ENCODE measurements around the gene RBM20.

The RBM20 gene

DNA sequence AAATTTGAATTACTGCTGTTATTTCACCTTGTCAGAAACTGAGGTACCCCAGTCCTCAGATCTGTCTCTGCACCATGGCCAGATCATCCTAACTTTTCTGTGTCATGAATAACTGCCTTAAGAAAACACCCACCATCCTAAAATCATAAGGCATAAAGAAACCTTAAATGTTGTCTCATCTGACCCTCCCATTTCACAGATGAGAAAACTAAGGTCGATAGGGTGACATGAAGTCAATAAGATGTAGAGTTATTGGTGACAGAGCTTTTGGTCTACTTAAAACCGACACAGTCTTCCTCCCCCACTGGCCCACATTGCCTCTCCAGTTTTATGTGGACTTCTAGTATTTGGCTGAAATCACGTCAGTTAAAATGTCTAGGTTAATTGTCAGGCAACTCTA, 126.1 kb downstream of the RBM20 start:
- no peak for DNase-seq (ENCODE audit: low read depth in 1 of 2, low spot score in 1 of 2)
- Histone ChIP-seq H3K27ac (replicated peaks) (no peak overlapping the region), H3K4me3 (replicated peaks; ENCODE audit: insufficient read depth, low read length) (no peak overlapping the region), H3K27me3 (ENCODE audit: insufficient read depth, poor library complexity, severe bottlenecking) (no peaks in the 10 kb centered on the region)
- TF ChIP-seq GABPA (IDR thresholded peaks at IDR 0.05; ENCODE audit: low read depth) = no peak
- TF ChIP-seq, protein P1, sequence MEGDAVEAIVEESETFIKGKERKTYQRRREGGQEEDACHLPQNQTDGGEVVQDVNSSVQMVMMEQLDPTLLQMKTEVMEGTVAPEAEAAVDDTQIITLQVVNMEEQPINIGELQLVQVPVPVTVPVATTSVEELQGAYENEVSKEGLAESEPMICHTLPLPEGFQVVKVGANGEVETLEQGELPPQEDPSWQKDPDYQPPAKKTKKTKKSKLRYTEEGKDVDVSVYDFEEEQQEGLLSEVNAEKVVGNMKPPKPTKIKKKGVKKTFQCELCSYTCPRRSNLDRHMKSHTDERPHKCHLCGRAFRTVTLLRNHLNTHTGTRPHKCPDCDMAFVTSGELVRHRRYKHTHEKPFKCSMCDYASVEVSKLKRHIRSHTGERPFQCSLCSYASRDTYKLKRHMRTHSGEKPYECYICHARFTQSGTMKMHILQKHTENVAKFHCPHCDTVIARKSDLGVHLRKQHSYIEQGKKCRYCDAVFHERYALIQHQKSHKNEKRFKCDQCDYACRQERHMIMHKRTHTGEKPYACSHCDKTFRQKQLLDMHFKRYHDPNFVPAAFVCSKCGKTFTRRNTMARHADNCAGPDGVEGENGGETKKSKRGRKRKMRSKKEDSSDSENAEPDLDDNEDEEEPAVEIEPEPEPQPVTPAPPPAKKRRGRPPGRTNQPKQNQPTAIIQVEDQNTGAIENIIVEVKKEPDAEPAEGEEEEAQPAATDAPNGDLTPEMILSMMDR (IDR thresholded peaks at IDR 0.05; ENCODE audit: insufficient read depth, low read length) = no peak
- no peak for TF ChIP-seq POLR2AphosphoS5 (IDR thresholded peaks at IDR 0.05; ENCODE audit: low read depth)
- no peak for TF ChIP-seq SPI1 (IDR thresholded peaks at IDR 0.05; ENCODE audit: borderline replicate concordance, low read depth)
- TF ChIP-seq, protein P2, sequence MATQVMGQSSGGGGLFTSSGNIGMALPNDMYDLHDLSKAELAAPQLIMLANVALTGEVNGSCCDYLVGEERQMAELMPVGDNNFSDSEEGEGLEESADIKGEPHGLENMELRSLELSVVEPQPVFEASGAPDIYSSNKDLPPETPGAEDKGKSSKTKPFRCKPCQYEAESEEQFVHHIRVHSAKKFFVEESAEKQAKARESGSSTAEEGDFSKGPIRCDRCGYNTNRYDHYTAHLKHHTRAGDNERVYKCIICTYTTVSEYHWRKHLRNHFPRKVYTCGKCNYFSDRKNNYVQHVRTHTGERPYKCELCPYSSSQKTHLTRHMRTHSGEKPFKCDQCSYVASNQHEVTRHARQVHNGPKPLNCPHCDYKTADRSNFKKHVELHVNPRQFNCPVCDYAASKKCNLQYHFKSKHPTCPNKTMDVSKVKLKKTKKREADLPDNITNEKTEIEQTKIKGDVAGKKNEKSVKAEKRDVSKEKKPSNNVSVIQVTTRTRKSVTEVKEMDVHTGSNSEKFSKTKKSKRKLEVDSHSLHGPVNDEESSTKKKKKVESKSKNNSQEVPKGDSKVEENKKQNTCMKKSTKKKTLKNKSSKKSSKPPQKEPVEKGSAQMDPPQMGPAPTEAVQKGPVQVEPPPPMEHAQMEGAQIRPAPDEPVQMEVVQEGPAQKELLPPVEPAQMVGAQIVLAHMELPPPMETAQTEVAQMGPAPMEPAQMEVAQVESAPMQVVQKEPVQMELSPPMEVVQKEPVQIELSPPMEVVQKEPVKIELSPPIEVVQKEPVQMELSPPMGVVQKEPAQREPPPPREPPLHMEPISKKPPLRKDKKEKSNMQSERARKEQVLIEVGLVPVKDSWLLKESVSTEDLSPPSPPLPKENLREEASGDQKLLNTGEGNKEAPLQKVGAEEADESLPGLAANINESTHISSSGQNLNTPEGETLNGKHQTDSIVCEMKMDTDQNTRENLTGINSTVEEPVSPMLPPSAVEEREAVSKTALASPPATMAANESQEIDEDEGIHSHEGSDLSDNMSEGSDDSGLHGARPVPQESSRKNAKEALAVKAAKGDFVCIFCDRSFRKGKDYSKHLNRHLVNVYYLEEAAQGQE (IDR thresholded peaks at IDR 0.05; ENCODE audit: insufficient replicate concordance, low read depth) = no peak

DNA sequence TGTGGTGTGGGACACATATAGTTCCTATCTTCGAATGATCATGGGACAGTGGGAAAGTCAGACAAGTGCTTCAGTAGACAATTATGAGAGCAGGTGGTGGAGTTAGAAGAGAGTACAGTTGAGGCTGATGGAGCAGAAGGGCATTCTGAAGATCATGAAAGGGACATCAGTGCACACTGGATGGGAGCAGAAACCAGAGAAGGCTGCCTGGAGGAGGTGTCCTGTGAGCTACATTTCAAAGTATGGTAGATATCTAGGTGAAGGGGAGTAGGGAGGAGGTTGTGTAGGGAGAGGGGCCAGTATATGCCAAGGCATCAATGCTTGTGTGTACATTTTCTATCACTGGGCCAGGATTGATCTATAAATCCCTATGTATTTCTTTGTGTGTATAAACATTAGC, 127.3 kb downstream of the RBM20 start:
- no peaks in the 10 kb centered on the region for H3K27me3 ChIP-seq (ENCODE audit: insufficient read depth, poor library complexity, severe bottlenecking)
- no peak for DNase-seq (ENCODE audit: low read depth in 1 of 2, low spot score in 1 of 2)
- no peak for TF ChIP-seq POLR2AphosphoS5 (IDR thresholded peaks at IDR 0.05; ENCODE audit: low read depth)
- TF ChIP-seq, protein P2 (IDR thresholded peaks at IDR 0.05; ENCODE audit: insufficient replicate concordance, low read depth) = no peak
- no peak for TF ChIP-seq GABPA (IDR thresholded peaks at IDR 0.05; ENCODE audit: low read depth)
- TF ChIP-seq, protein P1 (IDR thresholded peaks at IDR 0.05; ENCODE audit: insufficient read depth, low read length) = no peak
- no peak for TF ChIP-seq SPI1 (IDR thresholded peaks at IDR 0.05; ENCODE audit: borderline replicate concordance, low read depth)
- H3K4me3 ChIP-seq (replicated peaks; ENCODE audit: insufficient read depth, low read length) = no peak overlapping the region
- no peak overlapping the region for H3K27ac ChIP-seq (replicated peaks)

DNA sequence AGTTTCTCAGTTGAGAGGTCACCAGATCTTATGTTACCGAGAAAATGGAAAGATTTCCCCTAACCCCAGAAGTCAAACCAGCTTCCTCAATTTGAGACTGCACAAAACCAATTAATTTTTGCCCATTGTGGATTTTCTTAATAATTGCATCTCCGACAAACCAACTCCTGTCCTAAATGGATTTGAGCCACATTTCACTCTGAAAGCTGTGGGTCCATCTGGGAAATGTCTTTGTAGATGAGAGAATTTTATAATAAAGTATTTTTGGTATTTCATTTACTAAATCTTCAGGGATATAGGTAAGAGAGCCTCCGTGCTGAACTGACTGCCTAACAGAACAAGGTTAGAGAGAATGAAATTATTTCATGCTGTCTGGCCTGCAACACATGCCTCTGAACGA, 127.9 kb downstream of the RBM20 start:
- no peaks in the 10 kb centered on the region for H3K27me3 ChIP-seq (ENCODE audit: insufficient read depth, poor library complexity, severe bottlenecking)
- no peak overlapping the region for H3K27ac ChIP-seq (replicated peaks)
- H3K4me3 ChIP-seq (replicated peaks; ENCODE audit: insufficient read depth, low read length) = no peak overlapping the region
- TF ChIP-seq POLR2AphosphoS5 (IDR thresholded peaks at IDR 0.05; ENCODE audit: low read depth) (no peak), GABPA (IDR thresholded peaks at IDR 0.05; ENCODE audit: low read depth) (no peak), SPI1 (IDR thresholded peaks at IDR 0.05; ENCODE audit: borderline replicate concordance, low read depth) (no peak)
- TF ChIP-seq, protein P1 (IDR thresholded peaks at IDR 0.05; ENCODE audit: insufficient read depth, low read length) = no peak
- TF ChIP-seq, protein P2 (IDR thresholded peaks at IDR 0.05; ENCODE audit: insufficient replicate concordance, low read depth) = no peak
- DNase-seq (ENCODE audit: low read depth in 1 of 2, low spot score in 1 of 2) = no peak
